HCT116 (cell line): ENCODE data around the gene LRSAM1.

ENCODE experiments used
- CTCF ChIP-seq, 3 experiments: fragments of 200-600 bp in 1 of 3; sonication (generic) in 1 of 3; IDR thresholded peaks in 2 of 3; conservative IDR thresholded peaks in 1 of 3; 2 replicates each; pipeline ENCODE4 v1.5.1; 2012 to 2017; ENCODE audit warnings: low read depth in 2 of 3, low read length in 2 of 3, antibody characterized with exemption in 1 of 3, borderline replicate concordance in 1 of 3, control low read depth in 1 of 3, mild to moderate bottlenecking in 1 of 3, mixed read lengths in 1 of 3, mixed run types in 1 of 3, moderate library complexity in 1 of 3; ENCODE audit not compliant: insufficient read depth in 1 of 3
- EZH2 ChIP-seq: fragments of 200-600 bp; sonication (generic); IDR thresholded peaks from 2 replicates; pipeline ENCODE4 v1.6.1; 2017; ENCODE audit warnings: antibody characterized with exemption, mixed run types
- JUND ChIP-seq: IDR thresholded peaks from 2 replicates; pipeline ENCODE4 v1.6.1; 2012
- MAX ChIP-seq: IDR thresholded peaks from 2 replicates; pipeline ENCODE4 v1.6.1; 2012
- REST ChIP-seq: IDR thresholded peaks from 2 replicates; pipeline ENCODE4 v1.6.1; 2012; ENCODE audit warnings: low read depth
- SRF ChIP-seq: IDR thresholded peaks from 2 replicates; pipeline ENCODE4 v1.6.1; 2012; ENCODE audit warnings: low read depth

- TF ChIP-seq EZH2 (no peak), CTCF (IDR thresholded peaks at IDR 0.05 in 2 of 3, conservative IDR thresholded peaks at IDR 0.05 in 1 of 3; ENCODE audit: borderline replicate concordance in 1 of 3, insufficient read depth in 1 of 3, low read depth in 2 of 3, low read length in 2 of 3) (no peak), JUND (no peak), REST (no peak), SRF (no peak), MAX (no peak)
Observed at GRCh38 chr9:127458921-127459320, 7.6 kb downstream of the LRSAM1 start.
